Measurements from ENCODE around the gene CNTF. TPM values are rescaled to one million over a fixed set of nuclear protein-coding genes. Genes with fewer than 3 reads are reported as not detected.
A peak's percentile ranks its signal among the peaks of the same experiment; 100 is the strongest.
"Not testable (repeated sequence)": the region's sequence is repeated elsewhere in the genome, so short reads cannot be mapped to it uniquely, and the experiment has no call there.

The CNTF gene
- total RNA-seq: 1 to 10 TPM; 1.3 to 2.0 TPM
- under 1 TPM; 0.28 to 0.80 TPM for polyA plus RNA-seq
- long read RNA-seq, donor 1: 0 reads
- long read RNA-seq, donor 2: 0 reads
- long read RNA-seq, donor 3: 0 reads
- long read RNA-seq, donor 4: 0 reads
- long read RNA-seq, donor 5: 0 reads

- 81 to 89% methylated on average over 2 of the region's 2 CpGs for WGBS, 2 donors
- peaks cover 17 to 40% (median 36%) of the 10 kb centered on the region in 4 donors for H3K36me3 ChIP-seq (ENCODE audit: control insufficient read depth in 4 of 4, insufficient read depth in 4 of 4, low read length in 4 of 4)
- no peak within 1 kb of the TSS for H3K9ac ChIP-seq (ENCODE audit: insufficient read depth in 1 of 2, low read length in 2 of 2)
- H3K9me3 ChIP-seq (ENCODE audit: control insufficient read depth in 4 of 4, insufficient read depth in 3 of 4, low read length in 3 of 4): no peaks in the 10 kb centered on the region
- peaks cover 0 to 24% (median 0%) of the 10 kb centered on the region in 5 donors for H3K4me1 ChIP-seq (ENCODE audit: control insufficient read depth in 5 of 5, insufficient read depth in 5 of 5, low read length in 5 of 5)
- DNase-seq (no peak), ATAC-seq (ENCODE audit: insufficient read depth, low FRiP score) (no peak)
- H3K27ac ChIP-seq (ENCODE audit: low read depth in 1 of 2, low read length in 1 of 2): no peak within 1 kb of the TSS
- TF ChIP-seq CTCF (IDR thresholded peaks at IDR 0.05; ENCODE audit: control extremely low read depth, extremely low read depth): no peak
- no peak within 1 kb of the TSS for H3K4me3 ChIP-seq
- H3K27me3 ChIP-seq (ENCODE audit: control insufficient read depth in 3 of 3, insufficient read depth in 3 of 3, low read length in 2 of 3): no peaks in the 10 kb centered on the region
Measured at GRCh38 chr11:58622344-58622743, at the start of gene CNTF. CNTF (plus strand) TSS chr11:58622665; CDS start chr11:58622753, 88 bp downstream.

GRCh38 chr11:58572906-58573305 is 49.6 kb upstream of the CNTF start:
- H3K27me3 ChIP-seq (ENCODE audit: control insufficient read depth in 3 of 3, insufficient read depth in 3 of 3, low read length in 2 of 3); H3K9ac ChIP-seq (ENCODE audit: insufficient read depth in 1 of 2, low read length in 2 of 2); H3K9me3 ChIP-seq (ENCODE audit: control insufficient read depth in 4 of 4, insufficient read depth in 3 of 4, low read length in 3 of 4); ATAC-seq (ENCODE audit: insufficient read depth, low FRiP score); H3K4me3 ChIP-seq; DNase-seq: not testable (repeated sequence)
- Histone ChIP-seq H3K27ac (ENCODE audit: low read depth in 1 of 2, low read length in 1 of 2) (peak overlapping the region in 1 of 2 donors; percentile 20), H3K4me1 (ENCODE audit: control insufficient read depth in 5 of 5, insufficient read depth in 5 of 5, low read length in 5 of 5) (peaks cover 5 to 11% (median 7%) of the 10 kb centered on the region in 5 donors), H3K36me3 (ENCODE audit: control insufficient read depth in 4 of 4, insufficient read depth in 4 of 4, low read length in 4 of 4) (peaks cover 0 to 12% (median 5%) of the 10 kb centered on the region in 4 donors)
- WGBS, 2 donors: 87 to 93% methylated on average over 14 of the region's 14 CpGs

- Histone ChIP-seq H3K9me3 (ENCODE audit: control insufficient read depth in 4 of 4, insufficient read depth in 3 of 4, low read length in 3 of 4) (no peaks in the 10 kb centered on the region), H3K27ac (ENCODE audit: low read depth in 1 of 2, low read length in 1 of 2) (peak overlapping the region; percentile 58 to 76), H3K36me3 (ENCODE audit: control insufficient read depth in 4 of 4, insufficient read depth in 4 of 4, low read length in 4 of 4) (peaks cover 0 to 11% (median 5%) of the 10 kb centered on the region in 4 donors), H3K4me3 (no peak overlapping the region), H3K27me3 (ENCODE audit: control insufficient read depth in 3 of 3, insufficient read depth in 3 of 3, low read length in 2 of 3) (no peaks in the 10 kb centered on the region), H3K4me1 (ENCODE audit: control insufficient read depth in 5 of 5, insufficient read depth in 5 of 5, low read length in 5 of 5) (peaks cover 5 to 11% (median 7%) of the 10 kb centered on the region in 5 donors), H3K9ac (ENCODE audit: insufficient read depth in 1 of 2, low read length in 2 of 2) (no peak overlapping the region)
- ATAC-seq (ENCODE audit: insufficient read depth, low FRiP score) (no peak), DNase-seq (no peak)
- TF ChIP-seq CTCF (IDR thresholded peaks at IDR 0.05; ENCODE audit: control extremely low read depth, extremely low read depth): no peak
- WGBS, 2 donors: 22 to 43% methylated on average over 4 of the region's 4 CpGs
Measured at GRCh38 chr11:58573451-58574104, 48.9 kb upstream of the CNTF start.

GRCh38 chr11:58574881-58575280 is 47.6 kb upstream of the CNTF start:
- no peak overlapping the region for H3K27ac ChIP-seq (ENCODE audit: low read depth in 1 of 2, low read length in 1 of 2)

More at GRCh38 chr11:58574881-58575280, 47.6 kb upstream of the CNTF start:
- ATAC-seq (ENCODE audit: insufficient read depth, low FRiP score) (no peak), DNase-seq (no peak)
- Histone ChIP-seq H3K9me3 (ENCODE audit: control insufficient read depth in 4 of 4, insufficient read depth in 3 of 4, low read length in 3 of 4) (no peaks in the 10 kb centered on the region), H3K27me3 (ENCODE audit: control insufficient read depth in 3 of 3, insufficient read depth in 3 of 3, low read length in 2 of 3) (no peaks in the 10 kb centered on the region), H3K36me3 (ENCODE audit: control insufficient read depth in 4 of 4, insufficient read depth in 4 of 4, low read length in 4 of 4) (peaks cover 0 to under 1% (median 0%) of the 10 kb centered on the region in 4 donors), H3K4me1 (ENCODE audit: control insufficient read depth in 5 of 5, insufficient read depth in 5 of 5, low read length in 5 of 5) (peaks cover 5 to 11% (median 7%) of the 10 kb centered on the region in 5 donors), H3K4me3 (no peak overlapping the region), H3K9ac (ENCODE audit: insufficient read depth in 1 of 2, low read length in 2 of 2) (no peak overlapping the region)
- TF ChIP-seq CTCF (IDR thresholded peaks at IDR 0.05; ENCODE audit: control extremely low read depth, extremely low read depth): no peak

All from lung (tissue), 16 donors.